ENCODE data around the gene TNFSF4.

DNA sequence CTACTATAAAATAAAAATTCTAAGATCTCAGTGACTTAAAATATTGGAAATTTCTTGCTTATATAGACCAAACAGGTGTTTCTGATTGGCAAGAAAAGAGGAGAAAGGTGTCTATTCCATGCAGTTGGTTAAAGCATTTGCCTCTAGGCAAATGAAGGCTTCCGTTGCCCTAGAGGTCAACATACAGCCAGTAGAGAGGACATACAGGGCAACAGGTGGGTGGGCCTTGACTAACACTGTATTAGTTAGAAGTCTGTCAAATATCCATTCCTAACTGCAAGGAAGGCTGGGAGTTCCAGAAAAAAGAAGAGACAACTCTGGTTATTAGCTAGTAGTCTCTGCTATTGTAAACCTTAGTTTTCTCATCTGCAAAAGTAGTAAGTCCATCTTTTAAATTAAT is 43.0 kb downstream of the TNFSF4 start:
- TF ChIP-seq POLR2AphosphoS5 (IDR thresholded peaks at IDR 0.05) (no peak), POLR2A (IDR thresholded peaks at IDR 0.05) (no peak)
- TF ChIP-seq, protein P1, sequence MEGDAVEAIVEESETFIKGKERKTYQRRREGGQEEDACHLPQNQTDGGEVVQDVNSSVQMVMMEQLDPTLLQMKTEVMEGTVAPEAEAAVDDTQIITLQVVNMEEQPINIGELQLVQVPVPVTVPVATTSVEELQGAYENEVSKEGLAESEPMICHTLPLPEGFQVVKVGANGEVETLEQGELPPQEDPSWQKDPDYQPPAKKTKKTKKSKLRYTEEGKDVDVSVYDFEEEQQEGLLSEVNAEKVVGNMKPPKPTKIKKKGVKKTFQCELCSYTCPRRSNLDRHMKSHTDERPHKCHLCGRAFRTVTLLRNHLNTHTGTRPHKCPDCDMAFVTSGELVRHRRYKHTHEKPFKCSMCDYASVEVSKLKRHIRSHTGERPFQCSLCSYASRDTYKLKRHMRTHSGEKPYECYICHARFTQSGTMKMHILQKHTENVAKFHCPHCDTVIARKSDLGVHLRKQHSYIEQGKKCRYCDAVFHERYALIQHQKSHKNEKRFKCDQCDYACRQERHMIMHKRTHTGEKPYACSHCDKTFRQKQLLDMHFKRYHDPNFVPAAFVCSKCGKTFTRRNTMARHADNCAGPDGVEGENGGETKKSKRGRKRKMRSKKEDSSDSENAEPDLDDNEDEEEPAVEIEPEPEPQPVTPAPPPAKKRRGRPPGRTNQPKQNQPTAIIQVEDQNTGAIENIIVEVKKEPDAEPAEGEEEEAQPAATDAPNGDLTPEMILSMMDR (IDR thresholded peaks at IDR 0.05): no peak
